Measurements from ENCODE around the gene CFAP100.

CFAP100 gene

GRCh38 chr3:126356373-126357264 lies 38.1 kb upstream of the CFAP100 start:
- in situ Hi-C loops (cut with MboI; ENCODE audit: low sequenced_read_pairs): no loop called here

DNA sequence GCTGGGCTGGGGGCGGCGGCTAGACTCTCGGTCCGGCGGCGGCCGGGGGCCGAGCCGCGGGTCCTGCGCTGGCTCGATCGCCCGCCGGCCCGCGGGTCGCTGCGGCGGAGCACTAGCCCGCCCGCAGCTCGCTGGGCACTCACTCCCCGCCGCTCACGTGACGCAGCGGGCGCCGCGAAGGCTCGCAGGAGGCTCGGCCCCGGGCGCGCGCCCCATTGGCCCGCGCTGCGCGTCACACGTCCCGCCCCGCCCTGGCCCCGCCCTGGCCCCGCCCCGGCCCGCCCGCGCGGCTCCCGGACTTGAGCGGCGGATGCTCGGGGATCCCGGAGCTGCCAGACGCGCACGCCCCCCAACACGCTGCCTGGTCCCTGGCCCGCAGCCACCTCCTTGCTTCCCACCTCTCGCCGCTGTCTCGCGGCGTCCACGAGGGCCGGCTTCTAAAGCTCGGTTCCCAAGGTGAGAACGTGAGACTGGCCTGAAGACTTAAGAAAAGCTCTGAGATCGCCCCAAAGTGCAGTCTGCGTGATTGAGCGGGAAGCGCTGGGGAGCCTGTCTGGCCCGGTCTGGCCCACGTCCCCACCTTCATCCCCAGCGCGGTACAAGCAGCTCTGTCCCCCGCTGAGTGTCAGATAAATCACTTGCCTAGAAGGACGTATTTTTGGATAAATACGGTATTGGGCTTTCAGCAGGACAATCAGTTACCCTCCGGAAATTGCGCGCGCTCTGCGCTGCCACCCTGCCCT lies 37.2 kb upstream of the CFAP100 start, which contains the start of gene KLF15:
Gene KLF15, minus strand, starts transcription at position 114 of the 743 bp plus-strand sequence. CDS start 4,486 bp downstream, outside the sequence.
- in situ Hi-C loops (cut with MboI; ENCODE audit: low sequenced_read_pairs): no loop called here

DNA sequence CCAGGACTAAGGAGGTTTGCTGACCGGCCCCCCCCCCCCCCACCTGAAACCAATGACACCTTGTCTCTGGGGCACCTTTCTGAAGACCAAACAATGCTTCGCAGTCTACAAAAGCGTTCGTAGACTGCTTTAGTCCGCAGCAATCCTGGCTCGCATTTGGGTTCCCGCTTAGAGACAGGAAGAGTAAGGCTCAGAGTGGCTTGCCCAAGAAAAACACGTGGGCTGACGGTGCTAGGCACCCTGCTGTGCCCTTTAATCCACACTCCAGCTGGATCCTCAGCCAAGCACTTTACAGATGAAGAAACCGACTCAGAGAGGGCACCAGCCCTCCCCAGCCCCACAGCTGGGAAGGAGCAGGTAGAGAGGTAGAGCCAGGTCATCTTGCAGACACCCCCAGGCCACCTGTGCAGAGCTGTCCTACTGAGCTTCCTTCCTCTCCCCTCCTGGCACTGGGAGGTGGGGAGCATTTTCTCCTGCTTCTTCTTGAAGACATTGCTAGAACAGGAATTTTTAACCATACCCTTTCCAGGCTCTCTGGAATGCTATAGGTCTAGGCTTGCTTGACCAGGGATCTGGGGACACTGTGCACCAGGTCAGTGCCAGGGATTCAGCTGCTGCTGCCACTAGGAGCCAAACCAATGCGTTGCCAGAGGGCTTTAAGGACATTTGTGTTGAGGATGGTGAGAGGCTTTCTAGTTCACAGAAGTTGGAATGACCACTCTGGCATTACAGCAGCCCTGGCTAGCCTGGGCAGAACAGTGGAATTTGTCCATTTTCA lies 36.5 kb upstream of the CFAP100 start:
- in situ Hi-C loops (cut with MboI; ENCODE audit: low sequenced_read_pairs): no loop called here

GRCh38 chr3:126358816-126359181 lies 35.9 kb upstream of the CFAP100 start:
- in situ Hi-C loops (cut with MboI; ENCODE audit: low sequenced_read_pairs): no loop called here

- in situ Hi-C loops (cut with MboI; ENCODE audit: low sequenced_read_pairs): no loop called here
These were observed 34.5 kb upstream of the CFAP100 start for GRCh38 chr3:126360046-126360713.

DNA sequence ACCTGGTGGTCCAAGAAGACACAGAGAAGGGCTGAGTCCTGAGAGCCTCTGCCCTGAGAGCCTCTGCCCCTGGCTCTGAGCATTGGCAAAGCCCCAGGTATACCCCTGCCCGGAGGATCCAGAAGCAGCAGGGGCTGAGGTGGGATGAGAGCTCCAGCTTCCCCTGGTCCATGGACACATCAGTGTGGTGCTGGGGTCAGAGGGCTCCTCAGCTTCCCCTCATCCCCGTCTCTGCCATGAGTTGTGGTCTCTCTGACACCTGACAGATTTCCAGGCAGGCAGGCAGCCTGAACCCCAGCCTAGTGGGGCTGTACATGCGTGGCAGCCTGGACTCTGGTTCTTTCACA lies 34.0 kb upstream of the CFAP100 start:
- in situ Hi-C loops (cut with MboI; ENCODE audit: low sequenced_read_pairs): no loop called here

- in situ Hi-C loops (cut with MboI; ENCODE audit: low sequenced_read_pairs): no loop called here
These were observed 33.5 kb upstream of the CFAP100 start for GRCh38 chr3:126361211-126361610.

DNA sequence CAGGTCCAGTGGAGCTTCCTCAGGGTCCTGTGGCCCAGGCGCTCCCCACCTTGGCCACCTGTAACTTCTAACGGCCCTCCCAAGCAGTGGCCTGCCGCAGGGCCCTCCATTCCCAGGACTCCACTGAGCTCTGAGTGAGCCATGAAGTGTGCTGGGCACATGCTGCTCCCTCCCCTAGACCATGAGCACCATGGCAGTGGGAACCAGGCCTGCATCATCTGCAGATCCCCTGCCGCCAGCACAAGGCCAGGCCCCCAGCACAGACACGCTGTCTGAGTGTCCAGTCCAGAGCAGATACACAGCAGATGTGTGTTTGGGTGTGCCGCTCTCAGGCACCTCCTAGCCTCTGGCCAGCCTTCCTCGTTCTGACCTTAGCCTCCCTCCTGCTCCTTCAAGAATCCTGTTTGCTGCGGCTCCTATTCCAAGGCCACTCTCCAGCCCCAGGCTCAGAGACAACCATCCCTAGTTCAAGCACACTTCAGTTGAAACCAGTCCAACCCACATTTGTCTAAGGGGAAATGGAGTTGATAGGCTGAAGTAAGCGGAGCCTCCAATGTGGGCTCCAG lies 30.5 kb upstream of the CFAP100 start:
- in situ Hi-C loops (cut with MboI; ENCODE audit: low sequenced_read_pairs): no loop called here

- in situ Hi-C loops (cut with MboI; ENCODE audit: low sequenced_read_pairs): no loop called here
These were observed 29.9 kb upstream of the CFAP100 start for GRCh38 chr3:126364731-126365301.

DNA sequence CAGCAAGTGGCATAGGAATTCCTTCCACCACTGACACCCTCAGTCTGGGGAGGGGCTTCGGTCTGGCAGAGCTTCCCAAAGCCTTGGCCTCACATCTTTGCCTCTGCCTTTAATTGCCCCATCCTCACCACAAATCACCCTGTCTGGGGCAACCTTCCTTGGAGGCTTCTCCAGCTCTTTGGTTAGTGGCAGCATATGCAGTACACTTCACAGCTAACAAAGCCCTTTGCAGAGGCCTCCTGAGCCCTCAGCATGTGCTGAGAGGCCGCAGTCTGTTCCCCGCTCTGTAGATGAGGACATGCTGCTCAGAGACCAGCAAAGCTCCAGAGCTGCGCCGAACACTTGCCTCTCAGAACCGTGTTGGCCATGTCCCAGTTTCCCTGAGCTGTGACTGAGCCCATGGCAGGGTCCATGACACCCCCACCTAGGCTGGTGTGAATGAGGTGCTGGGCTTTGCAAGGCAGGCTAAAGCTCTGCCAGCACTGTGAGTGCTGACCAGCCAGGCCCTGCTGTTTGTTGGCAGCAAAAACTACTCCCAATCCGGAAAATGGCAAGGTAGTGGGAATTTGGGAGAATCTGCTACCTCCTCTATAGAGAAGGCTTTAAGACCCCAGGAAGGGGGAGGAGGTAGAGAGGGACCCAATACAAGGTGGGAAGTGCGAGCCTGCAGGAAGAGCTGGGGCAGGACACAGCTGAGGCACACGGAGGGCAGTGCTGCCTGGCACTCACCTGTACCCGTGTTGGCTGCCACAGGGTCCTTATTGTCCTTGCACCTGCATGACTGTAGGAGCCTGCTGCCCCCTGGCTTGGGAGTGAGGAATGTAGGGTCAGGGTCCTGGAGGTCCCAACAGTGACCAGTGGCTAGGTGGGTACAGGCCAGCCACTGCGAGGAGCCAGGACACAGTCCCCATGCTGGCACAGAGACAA lies 29.1 kb upstream of the CFAP100 start:
- in situ Hi-C loops (cut with MboI; ENCODE audit: low sequenced_read_pairs): no loop called here

GRCh38 chr3:126367316-126367805 lies 27.3 kb upstream of the CFAP100 start:
- in situ Hi-C loops (cut with MboI; ENCODE audit: low sequenced_read_pairs): no loop called here

DNA sequence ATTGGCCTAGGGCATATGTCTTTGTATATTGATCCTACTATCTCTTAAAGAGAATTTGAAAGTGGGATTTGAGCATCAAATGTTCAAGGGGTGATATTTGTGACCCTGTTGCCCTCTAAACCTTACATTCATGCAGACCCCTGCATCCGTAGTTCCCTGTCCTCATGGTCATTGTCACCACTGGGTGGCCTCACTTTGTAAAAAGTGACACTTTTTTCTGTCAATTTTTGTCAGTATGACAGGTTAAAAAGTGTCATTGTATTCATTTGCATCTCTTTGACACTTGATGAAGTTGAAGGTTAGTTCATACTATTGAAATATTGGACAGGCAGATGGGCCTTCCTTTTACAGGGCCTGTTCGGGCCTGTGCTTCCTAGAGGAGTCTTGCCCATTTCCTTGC lies 25.2 kb upstream of the CFAP100 start:
- in situ Hi-C loops (cut with MboI; ENCODE audit: low sequenced_read_pairs): no loop called here

GRCh38 chr3:126370055-126370454 lies 24.7 kb upstream of the CFAP100 start:
- in situ Hi-C loops (cut with MboI; ENCODE audit: low sequenced_read_pairs): no loop called here

DNA sequence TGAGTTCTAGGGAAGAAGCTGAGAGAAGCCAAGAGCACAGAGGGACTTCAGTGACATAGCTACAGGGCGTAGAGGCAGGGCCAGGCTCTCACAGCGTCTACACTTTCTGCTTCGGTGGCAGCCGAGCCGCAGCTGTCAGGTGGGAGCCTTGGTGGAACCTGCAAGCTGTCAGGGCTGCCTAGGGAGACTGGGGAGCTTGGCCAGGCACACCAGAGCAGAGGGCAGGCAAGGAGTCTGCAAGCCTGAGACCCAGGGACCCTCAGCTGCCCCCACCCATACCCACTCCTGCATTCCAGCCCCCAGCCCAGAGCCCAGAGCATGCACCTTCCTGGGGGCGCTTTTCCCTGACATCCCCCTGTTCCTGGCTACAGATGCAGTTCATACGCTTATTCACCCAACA lies 24.1 kb upstream of the CFAP100 start:
- in situ Hi-C loops (cut with MboI; ENCODE audit: low sequenced_read_pairs): no loop called here

DNA sequence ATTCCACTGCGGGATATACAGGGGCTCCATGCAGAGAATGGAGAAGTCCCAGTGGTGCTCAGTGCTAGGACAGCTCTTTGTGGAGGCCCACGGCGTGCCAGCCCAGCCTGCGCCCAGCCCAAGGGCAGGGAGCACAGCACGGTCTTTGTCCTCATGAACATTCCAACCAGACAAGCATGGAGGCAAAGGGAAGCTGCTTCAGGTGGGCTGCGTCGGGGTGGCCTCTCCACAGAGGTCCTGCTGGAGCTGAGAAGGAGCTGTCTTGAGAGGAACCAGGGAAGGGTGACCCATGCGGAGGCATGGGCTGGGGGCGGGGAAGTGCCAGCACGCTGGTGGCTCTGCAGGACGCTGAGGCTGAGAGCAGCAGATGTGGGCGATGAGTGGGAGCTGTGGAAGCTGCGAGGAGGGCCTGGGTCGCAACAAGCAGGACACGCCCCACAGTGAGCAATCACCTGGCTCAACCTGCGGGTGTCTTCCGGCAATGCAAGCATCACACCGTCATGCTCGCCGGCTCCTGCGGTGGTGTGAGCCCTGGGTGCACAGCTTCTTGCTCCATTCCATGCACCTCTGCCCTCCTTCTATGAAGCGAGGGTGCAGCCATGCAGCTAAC lies 23.5 kb upstream of the CFAP100 start:
- in situ Hi-C loops (cut with MboI; ENCODE audit: low sequenced_read_pairs): no loop called here

DNA sequence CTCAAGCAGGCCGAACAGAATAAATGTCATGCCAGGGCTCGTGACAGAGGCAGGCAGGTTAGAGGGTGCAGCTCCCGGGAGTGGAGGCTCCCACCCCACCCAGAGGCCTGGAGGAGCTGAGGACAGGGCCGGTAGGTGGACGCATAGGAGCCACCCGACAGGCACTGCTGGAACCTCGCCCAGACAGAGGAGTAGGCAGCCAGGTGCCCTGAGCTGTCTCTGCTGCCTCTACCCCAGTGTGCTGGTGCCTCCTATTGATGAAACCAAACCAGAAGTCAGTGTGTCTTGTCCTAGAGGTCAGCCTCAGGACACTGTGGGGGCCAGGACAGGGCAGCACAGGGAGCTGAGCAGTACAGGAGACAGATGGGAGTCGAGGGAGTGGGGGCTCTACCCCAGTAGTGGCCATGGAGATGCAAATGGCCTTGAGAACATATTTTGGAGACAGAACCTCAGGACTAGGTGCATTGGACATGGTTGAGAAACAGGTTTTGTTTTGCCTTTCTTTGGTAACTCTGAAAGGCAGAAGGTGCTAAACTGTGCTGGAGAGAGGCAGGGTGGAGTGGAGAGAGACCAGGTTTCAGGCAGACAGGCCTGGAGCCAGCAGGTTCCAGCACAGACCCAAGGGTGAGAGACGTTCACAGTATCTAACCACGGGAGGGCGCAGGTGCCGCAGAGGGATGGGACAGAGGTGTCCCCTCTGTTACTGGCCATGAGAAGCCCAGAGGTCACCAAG lies 22.1 kb upstream of the CFAP100 start:
- in situ Hi-C loops (cut with MboI; ENCODE audit: low sequenced_read_pairs): no loop called here

- in situ Hi-C loops (cut with MboI; ENCODE audit: low sequenced_read_pairs): no loop called here
These were observed 21.5 kb upstream of the CFAP100 start for GRCh38 chr3:126373146-126373613.

All from HL-60/S4 treated with phorbol 12-myristate 13-acetate at 8.2 ng/mL for 4 days and 3 days (cell line).